ENCODE measurements around the gene UROC1.

Gene UROC1

GRCh38 chr3:126448136-126448892 lies 69.3 kb downstream of the UROC1 start:
- H3K36me3 Mint-ChIP-seq, result peaks cover 41% of the 10 kb centered on the region
- H3K4me3 Mint-ChIP-seq, result no peak overlapping the region
- DNase-seq (ENCODE audit: low spot score in 2 of 2) (no peak), ATAC-seq (no peak)
- H3K4me1 Mint-ChIP-seq, result peaks cover 21% of the 10 kb centered on the region
- no peaks in the 10 kb centered on the region for H3K9me3 Mint-ChIP-seq
- no peak overlapping the region for H3K27ac Mint-ChIP-seq

- peaks cover 21% of the 10 kb centered on the region for H3K4me1 Mint-ChIP-seq
These were observed 70.0 kb downstream of the UROC1 start for GRCh38 chr3:126447456-126448106.

GRCh38 chr3:126446791-126447190 lies 70.8 kb downstream of the UROC1 start:
- ATAC-seq (peak; percentile 19), DNase-seq (ENCODE audit: low spot score in 2 of 2) (no peak)
- peak overlapping the region; percentile 54 for H3K27ac Mint-ChIP-seq
- H3K4me1 Mint-ChIP-seq, result peaks cover 21% of the 10 kb centered on the region
- H3K9me3 Mint-ChIP-seq, result no peaks in the 10 kb centered on the region
- no peak overlapping the region for H3K4me3 Mint-ChIP-seq
- peaks cover 40% of the 10 kb centered on the region for H3K36me3 Mint-ChIP-seq

More at GRCh38 chr3:126447456-126448106, 70.0 kb downstream of the UROC1 start:
- Mint-ChIP-seq H3K36me3 (peaks cover 40% of the 10 kb centered on the region), H3K27ac (no peak overlapping the region), H3K9me3 (no peaks in the 10 kb centered on the region), H3K4me3 (no peak overlapping the region)
- ATAC-seq (no peak), DNase-seq (ENCODE audit: low spot score in 2 of 2) (no peak)

GRCh38 chr3:126446301-126446700 lies 71.3 kb downstream of the UROC1 start:
- ATAC-seq (no peak), DNase-seq (ENCODE audit: low spot score in 2 of 2) (no peak)
- H3K4me1 Mint-ChIP-seq, result peaks cover 16% of the 10 kb centered on the region
- no peak overlapping the region for H3K4me3 Mint-ChIP-seq
- H3K36me3 Mint-ChIP-seq, result peaks cover 35% of the 10 kb centered on the region
- no peak overlapping the region for H3K27ac Mint-ChIP-seq
- no peaks in the 10 kb centered on the region for H3K9me3 Mint-ChIP-seq

GRCh38 chr3:126445506-126445905 lies 72.1 kb downstream of the UROC1 start:
- H3K9me3 Mint-ChIP-seq, result no peaks in the 10 kb centered on the region
- H3K4me1 Mint-ChIP-seq, result peaks cover 9% of the 10 kb centered on the region
- no peak overlapping the region for H3K27ac Mint-ChIP-seq
- no peak overlapping the region for H3K4me3 Mint-ChIP-seq
- ATAC-seq (no peak), DNase-seq (ENCODE audit: low spot score in 2 of 2) (no peak)
- peaks cover 36% of the 10 kb centered on the region for H3K36me3 Mint-ChIP-seq

GRCh38 chr3:126442856-126443242 lies 74.7 kb downstream of the UROC1 start:
- DNase-seq (ENCODE audit: low spot score in 2 of 2), result no peak
- no peak overlapping the region for H3K4me3 Mint-ChIP-seq
- H3K9me3 Mint-ChIP-seq, result no peaks in the 10 kb centered on the region
- peaks cover 9% of the 10 kb centered on the region for H3K4me1 Mint-ChIP-seq
- peak overlapping the region; percentile 7 for H3K27ac Mint-ChIP-seq
- ATAC-seq, result no peak
- H3K36me3 Mint-ChIP-seq, result peaks cover 48% of the 10 kb centered on the region

- Mint-ChIP-seq H3K27ac (peak overlapping the region; percentile 7), H3K4me1 (peaks cover 6% of the 10 kb centered on the region), H3K4me3 (no peak overlapping the region), H3K36me3 (peaks cover 53% of the 10 kb centered on the region), H3K9me3 (no peaks in the 10 kb centered on the region)
- ATAC-seq (no peak), DNase-seq (ENCODE audit: low spot score in 2 of 2) (no peak)
These were observed 75.3 kb downstream of the UROC1 start for GRCh38 chr3:126442094-126442855.

- H3K4me1 Mint-ChIP-seq, result no peaks in the 10 kb centered on the region
- ATAC-seq, result no peak
- no peak overlapping the region for H3K4me3 Mint-ChIP-seq
- no peak overlapping the region for H3K27ac Mint-ChIP-seq
- H3K9me3 Mint-ChIP-seq, result no peaks in the 10 kb centered on the region
- DNase-seq (ENCODE audit: low spot score in 2 of 2), result no peak
- H3K36me3 Mint-ChIP-seq, result peaks cover 56% of the 10 kb centered on the region
These were observed 76.2 kb downstream of the UROC1 start for GRCh38 chr3:126441256-126441880.

- Mint-ChIP-seq H3K36me3 (peaks cover 57% of the 10 kb centered on the region), H3K27ac (peak overlapping the region; percentile 70)
These were observed 76.9 kb downstream of the UROC1 start for GRCh38 chr3:126440709-126440995.

GRCh38 chr3:126439968-126440708 lies 77.4 kb downstream of the UROC1 start:
- Mint-ChIP-seq H3K9me3 (no peaks in the 10 kb centered on the region), H3K36me3 (peaks cover 57% of the 10 kb centered on the region), H3K4me1 (no peaks in the 10 kb centered on the region), H3K27ac (peak overlapping the region; percentile 70), H3K4me3 (no peak overlapping the region)
- DNase-seq (ENCODE audit: low spot score in 2 of 2) (no peak), ATAC-seq (no peak)

More at GRCh38 chr3:126440709-126440995, 76.9 kb downstream of the UROC1 start:
- Mint-ChIP-seq H3K9me3 (no peaks in the 10 kb centered on the region), H3K4me3 (no peak overlapping the region), H3K4me1 (no peaks in the 10 kb centered on the region)
- DNase-seq (ENCODE audit: low spot score in 2 of 2) (no peak), ATAC-seq (no peak)

GRCh38 chr3:126439346-126439967 lies 78.1 kb downstream of the UROC1 start:
- DNase-seq (ENCODE audit: low spot score in 2 of 2) (no peak), ATAC-seq (no peak)
- Mint-ChIP-seq H3K27ac (no peak overlapping the region), H3K4me3 (no peak overlapping the region), H3K9me3 (no peaks in the 10 kb centered on the region), H3K4me1 (no peaks in the 10 kb centered on the region), H3K36me3 (peaks cover 52% of the 10 kb centered on the region)

GRCh38 chr3:126438746-126439145 lies 78.8 kb downstream of the UROC1 start:
- no peak overlapping the region for H3K4me3 Mint-ChIP-seq
- no peaks in the 10 kb centered on the region for H3K9me3 Mint-ChIP-seq
- ATAC-seq (no peak), DNase-seq (ENCODE audit: low spot score in 2 of 2) (no peak)
- H3K27ac Mint-ChIP-seq, result no peak overlapping the region
- H3K36me3 Mint-ChIP-seq, result peaks cover 51% of the 10 kb centered on the region
- H3K4me1 Mint-ChIP-seq, result no peaks in the 10 kb centered on the region

GRCh38 chr3:126438186-126438585 lies 79.4 kb downstream of the UROC1 start:
- H3K9me3 Mint-ChIP-seq, result no peaks in the 10 kb centered on the region
- DNase-seq (ENCODE audit: low spot score in 2 of 2) (no peak), ATAC-seq (no peak)
- no peaks in the 10 kb centered on the region for H3K4me1 Mint-ChIP-seq
- no peak overlapping the region for H3K27ac Mint-ChIP-seq
- no peak overlapping the region for H3K4me3 Mint-ChIP-seq
- peaks cover 51% of the 10 kb centered on the region for H3K36me3 Mint-ChIP-seq

GRCh38 chr3:126436826-126437717 lies 80.5 kb downstream of the UROC1 start:
- ATAC-seq, result no peak
- DNase-seq (ENCODE audit: low spot score in 2 of 2), result no peak
- Mint-ChIP-seq H3K9me3 (no peaks in the 10 kb centered on the region), H3K4me3 (no peak overlapping the region), H3K4me1 (no peaks in the 10 kb centered on the region), H3K36me3 (peaks cover 43% of the 10 kb centered on the region), H3K27ac (no peak overlapping the region)
